CD14-positive monocyte (primary cell): ENCODE results near the gene OR4K14. TPM values are rescaled to one million over a fixed set of nuclear protein-coding genes. Genes with fewer than 3 reads are reported as not detected.
"Not testable (repeated sequence)": the region's sequence is repeated elsewhere in the genome, so short reads cannot be mapped to it uniquely, and the experiment has no call there.

ENCODE experiments used
- DNase-seq, 3 donors: peaks; one replicate each; pipeline ENCODE4 v3.0.0-alpha.2; 2011 to 2022
- H2AFZ ChIP-seq: 2 replicates; pipeline ENCODE4 v1.6.0; 2012; ENCODE audit warnings: mild to moderate bottlenecking, low read depth, low read length, inconsistent platforms; ENCODE audit not compliant: insufficient read depth, poor library complexity, severe bottlenecking
- H3K27ac ChIP-seq, 2 donors: 1 replicate in 1 of 2; 2 replicates in 1 of 2; pipeline ENCODE4 v1.5.1; 2012 to 2013; ENCODE audit warnings: low read length in 2 of 2, control low read depth in 1 of 2, inconsistent platforms in 1 of 2, low read depth in 1 of 2, mild to moderate bottlenecking in 1 of 2
- H3K27me3 ChIP-seq, 2 donors: one replicate each; pipeline versions ENCODE4 v1.6.0 to v1.6.1; 2011 to 2013; ENCODE audit warnings: low read length in 2 of 2; ENCODE audit not compliant: control insufficient read depth in 2 of 2, insufficient read depth in 2 of 2
- H3K36me3 ChIP-seq, 2 donors: replicated peaks in 1 of 2; 1 replicate in 1 of 2; 2 replicates in 1 of 2; pipeline versions ENCODE4 v1.5.1 to v1.6.1; 2012 to 2013; ENCODE audit warnings: low read length in 2 of 2, control low read depth in 1 of 2, inconsistent platforms in 1 of 2, mild to moderate bottlenecking in 1 of 2; ENCODE audit not compliant: insufficient read depth in 2 of 2, control insufficient read depth in 1 of 2
- H3K4me1 ChIP-seq, 2 donors: 1 replicate in 1 of 2; 2 replicates in 1 of 2; pipeline versions ENCODE4 v1.5.1 to v1.6.1; 2012 to 2013; ENCODE audit warnings: low read length in 2 of 2, control low read depth in 1 of 2, inconsistent platforms in 1 of 2, mild to moderate bottlenecking in 1 of 2, moderate library complexity in 1 of 2; ENCODE audit not compliant: insufficient read depth in 2 of 2, control insufficient read depth in 1 of 2
- H3K4me2 ChIP-seq: replicated peaks from 2 replicates; pipeline ENCODE3; 2012; ENCODE audit warnings: low read length, moderate library complexity, mild to moderate bottlenecking; ENCODE audit not compliant: poor library complexity, severe bottlenecking; ENCODE audit errors: extremely low read depth
- H3K4me3 ChIP-seq, 3 experiments: fragments of 200-600 bp in 1 of 3; sonication (generic) in 1 of 3; replicated peaks in 1 of 3; 1 replicate in 2 of 3; 2 replicates in 1 of 3; pipeline ENCODE4 v1.5.1; 2011 to 2013; ENCODE audit warnings: low read length in 3 of 3, mild to moderate bottlenecking in 3 of 3, control low read depth in 2 of 3, low read depth in 2 of 3, inconsistent platforms in 1 of 3, moderate library complexity in 1 of 3
- H3K79me2 ChIP-seq: 2 replicates; pipeline ENCODE4 v1.6.0; 2012; ENCODE audit warnings: mild to moderate bottlenecking, control low read depth, inconsistent platforms, low read length, moderate library complexity; ENCODE audit not compliant: insufficient read depth
- H3K9ac ChIP-seq: 2 replicates; pipeline ENCODE4 v1.6.0; 2017; ENCODE audit warnings: low read length, mild to moderate bottlenecking; ENCODE audit not compliant: insufficient read depth, poor library complexity, severe bottlenecking
- H3K9me3 ChIP-seq, 2 donors: replicated peaks in 1 of 2; 1 replicate in 1 of 2; 2 replicates in 1 of 2; pipeline versions ENCODE4 v1.5.1 to v1.6.1; 2012 to 2013; ENCODE audit warnings: low read length in 2 of 2, control low read depth in 1 of 2; ENCODE audit not compliant: control insufficient read depth in 1 of 2, insufficient read depth in 1 of 2
- H4K20me1 ChIP-seq: 2 replicates; pipeline ENCODE4 v1.6.0; 2012; ENCODE audit warnings: mild to moderate bottlenecking, low read length, control low read depth, moderate library complexity; ENCODE audit not compliant: insufficient read depth
- H3K27ac Mint-ChIP-seq, 7 donors: one replicate each; pipeline ENCODE4 v1.8.0; 2020; ENCODE audit warnings: mild to moderate bottlenecking in 7 of 7, mixed read lengths in 7 of 7, moderate library complexity in 6 of 7, inconsistent platforms in 2 of 7
- H3K27me3 Mint-ChIP-seq, 3 donors: one replicate each; pipeline ENCODE4 v1.8.0; 2021 to 2022; ENCODE audit warnings: low read depth in 3 of 3, mild to moderate bottlenecking in 3 of 3, mixed read lengths in 3 of 3, moderate library complexity in 3 of 3, inconsistent platforms in 1 of 3
- H3K36me3 Mint-ChIP-seq, 2 donors: one replicate each; pipeline ENCODE4 v1.8.0; 2020; ENCODE audit warnings: mixed read lengths in 2 of 2, inconsistent platforms in 1 of 2, mild to moderate bottlenecking in 1 of 2
- H3K4me1 Mint-ChIP-seq: one replicate; pipeline ENCODE4 v1.8.0; 2020; ENCODE audit warnings: mild to moderate bottlenecking, mixed read lengths
- H3K4me3 Mint-ChIP-seq, 2 donors: one replicate each; pipeline ENCODE4 v1.8.0; 2020; ENCODE audit warnings: mild to moderate bottlenecking in 2 of 2, mixed read lengths in 2 of 2, moderate library complexity in 1 of 2
- H3K9me3 Mint-ChIP-seq, 7 donors: one replicate each; pipeline ENCODE4 v1.8.0; 2020 to 2022; ENCODE audit warnings: mixed read lengths in 7 of 7, mild to moderate bottlenecking in 6 of 7, moderate library complexity in 6 of 7, inconsistent platforms in 2 of 7
- CTCF ChIP-seq: fragments of 200-600 bp; IDR thresholded peaks from one replicate; pipeline ENCODE4 v1.8.0; 2022; ENCODE audit warnings: antibody characterized with exemption, mild to moderate bottlenecking
- WGBS: methylation state at CpG from one replicate; pipeline ENCODE4 v1.1.5; 2013; ENCODE audit warnings: missing lambda C conversion rate; ENCODE audit not compliant: insufficient coverage; 5-methylcytosine and 5-hydroxymethylcytosine counted together
- intact Hi-C, 2 donors: fragments of 100-400 bp; cut with micrococcal nuclease; formaldehyde crosslinking; loops; one replicate each; pipeline versions ENCODE4 v1.15.0 to v1.15.1; 2023
- polyA plus RNA-seq, 3 donors: library from polyadenylated mRNA; depleted of rRNA in 1 of 3; unstranded in 2 of 3; stranded (reverse) in 1 of 3; fragments of 300-500 nt in 2 of 3; fragments of >200 nt in 1 of 3; fragmentation: Illumina TruSeq in 2 of 3; gene quantifications; 1 replicate in 2 of 3; 2 replicates in 1 of 3; pipeline ENCODE4 v1.2.3, GENCODE V29; 2012 to 2021

Gene OR4K14
- polyA plus RNA-seq, 3 donors = not detected

GRCh38 chr14:19974844-19975243, 44.3 kb downstream of the OR4K14 start:
- intact Hi-C loops = no loop called here
- no peak overlapping the region for H3K27ac ChIP-seq
- H3K4me3 ChIP-seq = no peak overlapping the region
- H4K20me1 ChIP-seq = no peaks in the 10 kb centered on the region
- H3K27ac Mint-ChIP-seq = no peak overlapping the region
- no peak for DNase-seq
- no peaks in the 10 kb centered on the region for H3K36me3 ChIP-seq
- WGBS = no CpG with 5 or more reads among the region's 1 CpG
- H3K9me3 ChIP-seq = no peaks in the 10 kb centered on the region
- H3K4me3 Mint-ChIP-seq = no peak overlapping the region
- no peaks in the 10 kb centered on the region for H3K79me2 ChIP-seq
- no peak overlapping the region for H2AFZ ChIP-seq
- H3K9ac ChIP-seq = no peak overlapping the region
- no peaks in the 10 kb centered on the region for H3K36me3 Mint-ChIP-seq
- H3K27me3 ChIP-seq = no peaks in the 10 kb centered on the region
- H3K4me2 ChIP-seq = no peak overlapping the region
- no peaks in the 10 kb centered on the region for H3K9me3 Mint-ChIP-seq
- peaks cover 0 to 2% (median 0%) of the 10 kb centered on the region in 3 donors for H3K27me3 Mint-ChIP-seq
- no peaks in the 10 kb centered on the region for H3K4me1 ChIP-seq
- no peak for TF ChIP-seq CTCF
- no peaks in the 10 kb centered on the region for H3K4me1 Mint-ChIP-seq

DNA sequence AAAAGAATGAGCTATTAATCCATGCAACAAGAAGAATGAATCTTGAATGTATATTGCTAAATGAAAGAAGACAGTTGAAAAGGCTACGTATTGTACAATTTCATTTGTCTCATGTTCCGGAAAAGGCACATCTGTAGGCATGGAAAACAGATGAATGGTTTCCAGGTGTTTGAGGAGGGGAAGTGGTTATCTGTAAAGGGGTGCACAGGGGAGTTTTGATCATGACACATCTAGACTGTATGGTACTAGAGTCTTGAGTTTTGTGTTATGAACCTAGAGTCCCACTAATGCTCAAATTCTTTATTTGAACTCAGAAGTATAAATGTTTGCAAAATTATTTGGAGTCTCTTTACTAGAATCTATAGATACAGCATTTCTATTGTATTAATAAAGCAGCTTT, 49.4 kb downstream of the OR4K14 start:
- H4K20me1 ChIP-seq, H3K36me3 Mint-ChIP-seq, H3K4me1 Mint-ChIP-seq, H3K79me2 ChIP-seq, intact Hi-C loops, H2AFZ ChIP-seq, H3K27me3 Mint-ChIP-seq, H3K9ac ChIP-seq, H3K4me3 Mint-ChIP-seq, H3K27ac ChIP-seq, H3K9me3 ChIP-seq, H3K27ac Mint-ChIP-seq, H3K36me3 ChIP-seq, DNase-seq, H3K4me2 ChIP-seq, H3K9me3 Mint-ChIP-seq, H3K4me3 ChIP-seq, H3K4me1 ChIP-seq, H3K27me3 ChIP-seq: not testable (repeated sequence)
- 83% methylated on average over 2 of the region's 2 CpGs for WGBS

Other genes with a start within 250 kb of the OR4K14 start
- not detected for gene OR4M1, start 245.8 kb downstream of the OR4K14 start, polyA plus RNA-seq
- not detected for gene OR4N2, start 215.5 kb downstream of the OR4K14 start, polyA plus RNA-seq
- gene OR4K2, start 144.2 kb downstream of the OR4K14 start, polyA plus RNA-seq = not detected
- not detected for gene OR4K5, start 98.7 kb downstream of the OR4K14 start, polyA plus RNA-seq
- gene OR4K1, start 88.4 kb downstream of the OR4K14 start, polyA plus RNA-seq = not detected
- gene OR4K15, start 43.7 kb downstream of the OR4K14 start, polyA plus RNA-seq = not detected
- gene OR4Q2, start 17.1 kb downstream of the OR4K14 start, polyA plus RNA-seq = not detected
- not detected for gene OR4K13, start 16.7 kb upstream of the OR4K14 start, polyA plus RNA-seq
- not detected for gene OR4L1, start 40.7 kb upstream of the OR4K14 start, polyA plus RNA-seq
- not detected for gene OR4K17, start 91.4 kb upstream of the OR4K14 start, polyA plus RNA-seq
- not detected for gene OR4N5, start 119.5 kb upstream of the OR4K14 start, polyA plus RNA-seq
- gene OR11G2, start 171.6 kb upstream of the OR4K14 start, polyA plus RNA-seq = not detected
- not detected for gene OR11H6, start 204.4 kb upstream of the OR4K14 start, polyA plus RNA-seq
- gene OR11H7, start 209.7 kb upstream of the OR4K14 start, polyA plus RNA-seq = not detected
- gene OR11H4, start 220.0 kb upstream of the OR4K14 start, polyA plus RNA-seq = not detected